Skin of body (tissue), 2 donors: ENCODE measurements around the gene DIAPH3. TPM values are rescaled to one million over a fixed set of nuclear protein-coding genes. Genes with fewer than 3 reads are reported as not detected.
"Not testable (repeated sequence)": the region's sequence is repeated elsewhere in the genome, so short reads cannot be mapped to it uniquely, and the experiment has no call there.

Experiments used
- DNase-seq: peaks from one replicate; lab custom pipeline; 2025; lab: John Stamatoyannopoulos, UW
- total RNA-seq: library from RNA; depleted of rRNA; stranded (reverse); fragments of >200 nt; gene quantifications from one replicate; pipeline ENCODE4 v1.2.3, GENCODE V29; 2014

DIAPH3 gene
- total RNA-seq, 1 donor from 2014 or later, result 7.1 TPM

- no peak for DNase-seq
These were observed 63.9 kb downstream of the DIAPH3 start for GRCh38 chr13:60099631-60100420.

- DNase-seq, result no peak
These were observed 68.4 kb downstream of the DIAPH3 start for GRCh38 chr13:60095300-60095699.

GRCh38 chr13:60094385-60095088, 69.2 kb downstream of the DIAPH3 start:
- no peak for DNase-seq

GRCh38 chr13:60093425-60094019, 70.2 kb downstream of the DIAPH3 start:
- no peak for DNase-seq

GRCh38 chr13:60091573-60091972, 72.2 kb downstream of the DIAPH3 start:
- DNase-seq, result no peak

GRCh38 chr13:60090574-60090973, 73.2 kb downstream of the DIAPH3 start:
- DNase-seq, result no peak

- DNase-seq, result not testable (repeated sequence)
These were observed 79.9 kb downstream of the DIAPH3 start for GRCh38 chr13:60083780-60084179.

GRCh38 chr13:60080850-60081249, 82.9 kb downstream of the DIAPH3 start:
- peak; percentile 33 for DNase-seq

GRCh38 chr13:60078226-60078625, 85.5 kb downstream of the DIAPH3 start:
- DNase-seq, result no peak

GRCh38 chr13:60075850-60076249, 87.9 kb downstream of the DIAPH3 start:
- DNase-seq, result no peak

- DNase-seq, result no peak
These were observed 89.3 kb downstream of the DIAPH3 start for GRCh38 chr13:60074397-60074796.

- no peak for DNase-seq
These were observed 97.5 kb downstream of the DIAPH3 start for GRCh38 chr13:60066226-60066625.

GRCh38 chr13:60062502-60062901, 101.2 kb downstream of the DIAPH3 start:
- no peak for DNase-seq

- DNase-seq, result no peak
These were observed 102.0 kb downstream of the DIAPH3 start for GRCh38 chr13:60061737-60062136.

GRCh38 chr13:60051754-60052285, 111.9 kb downstream of the DIAPH3 start:
- DNase-seq, result no peak

- DNase-seq, result not testable (repeated sequence)
These were observed 115.4 kb downstream of the DIAPH3 start for GRCh38 chr13:60048353-60048752.

GRCh38 chr13:60047918-60048317, 115.8 kb downstream of the DIAPH3 start:
- DNase-seq, result no peak

GRCh38 chr13:60044321-60044720, 119.4 kb downstream of the DIAPH3 start:
- no peak for DNase-seq

GRCh38 chr13:60043262-60043661, 120.5 kb downstream of the DIAPH3 start:
- peak; percentile 73 for DNase-seq

- DNase-seq, result not testable (repeated sequence)
These were observed 123.1 kb downstream of the DIAPH3 start for GRCh38 chr13:60040668-60041067.

- DNase-seq, result no peak
These were observed 127.9 kb downstream of the DIAPH3 start for GRCh38 chr13:60035874-60036273.

GRCh38 chr13:60032851-60033250, 130.9 kb downstream of the DIAPH3 start:
- no peak for DNase-seq
